RKO (cell line): ENCODE measurements around the gene IFT20.
A peak's percentile ranks its signal among the peaks of the same experiment; 100 is the strongest.
"Not testable (repeated sequence)": the region's sequence is repeated elsewhere in the genome, so short reads cannot be mapped to it uniquely, and the experiment has no call there.

Experiments used
- DNase-seq: peaks from one replicate; pipeline ENCODE4 v3.0.0-alpha.2; 2016; ENCODE audit warnings: low spot score

The IFT20 gene

DNA sequence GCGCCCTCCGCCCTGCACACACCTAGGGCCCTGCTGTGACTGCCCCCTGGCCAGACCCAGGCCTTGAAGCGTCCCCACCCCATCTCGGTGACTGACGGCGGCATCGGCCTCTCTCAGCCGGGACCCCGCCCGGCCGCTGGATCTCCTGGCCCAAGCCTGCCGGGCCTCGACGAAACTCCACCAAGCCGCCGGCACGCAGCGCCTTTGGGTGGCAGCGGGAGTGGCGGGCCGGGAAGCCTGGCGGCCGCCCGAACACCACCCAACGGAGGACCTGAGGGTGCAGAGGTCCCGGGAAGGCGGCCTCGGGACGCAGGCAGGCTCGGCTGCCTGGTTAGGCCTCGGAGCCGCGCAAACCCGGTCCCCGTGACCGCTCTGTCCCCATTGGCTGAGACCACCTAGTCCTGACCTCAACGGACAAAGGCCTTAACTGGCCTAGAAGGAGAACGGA, 28.3 kb downstream of the IFT20 start:
- DNase-seq, result no peak

DNA sequence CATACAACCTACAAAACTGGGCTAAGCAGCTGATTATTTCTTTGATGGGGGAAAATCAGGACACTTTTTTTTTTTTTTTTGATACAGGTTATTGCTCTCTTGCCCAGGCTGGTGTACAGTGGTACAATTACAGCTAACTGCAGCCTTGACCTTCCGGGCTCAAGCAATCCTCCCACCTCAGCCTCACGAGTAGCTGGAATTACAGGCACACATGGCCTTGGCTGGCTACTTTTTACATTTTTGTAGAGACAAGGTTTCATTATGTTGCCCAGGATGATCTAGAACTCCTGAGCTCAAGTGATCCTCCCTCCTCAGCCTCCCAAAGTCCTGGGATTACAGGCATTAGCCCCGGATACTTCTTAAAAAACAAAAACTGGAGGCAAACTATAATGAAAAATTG, 36.8 kb downstream of the IFT20 start:
- no peak for DNase-seq

DNA sequence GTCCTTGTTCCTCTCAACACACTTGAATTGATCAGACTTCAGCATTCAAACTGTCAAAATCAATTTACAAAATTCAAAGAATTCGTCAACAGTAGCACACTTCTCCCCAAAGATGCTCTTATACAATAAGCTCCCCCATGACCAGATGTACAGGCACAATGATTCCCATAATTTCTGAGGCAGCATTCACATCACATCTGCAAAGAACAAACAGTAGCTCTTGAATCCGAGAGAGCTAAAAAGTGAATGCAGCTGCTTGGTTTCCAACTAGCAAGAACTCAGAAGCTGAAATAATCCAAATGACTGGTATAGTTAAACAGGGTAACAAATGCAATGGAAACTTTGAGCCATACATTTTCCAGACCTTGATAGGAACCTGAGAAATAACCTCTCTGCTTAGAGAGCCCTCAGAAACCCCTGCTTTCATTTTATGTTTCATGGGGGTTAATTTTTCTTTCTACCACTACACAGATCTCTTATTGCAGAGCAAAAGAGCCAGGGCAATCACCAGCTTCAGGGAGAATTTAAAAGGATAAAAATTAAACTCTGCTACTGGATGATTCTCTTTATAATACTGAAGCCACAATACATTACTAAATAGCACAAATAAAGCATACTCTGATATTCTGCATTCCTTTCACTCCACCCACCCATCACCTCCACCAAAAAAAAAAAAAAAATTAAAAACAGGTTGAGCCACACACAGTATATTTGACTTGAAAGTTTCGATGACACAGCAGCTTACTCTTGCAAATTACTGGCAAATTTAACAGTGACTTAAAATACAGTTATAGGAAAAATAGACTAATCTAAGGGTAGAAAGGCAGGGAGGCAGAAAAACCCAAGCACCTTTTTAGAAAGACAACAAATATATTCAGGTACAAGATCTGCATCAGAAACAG, 39.3 kb downstream of the IFT20 start:
- DNase-seq, result no peak

DNA sequence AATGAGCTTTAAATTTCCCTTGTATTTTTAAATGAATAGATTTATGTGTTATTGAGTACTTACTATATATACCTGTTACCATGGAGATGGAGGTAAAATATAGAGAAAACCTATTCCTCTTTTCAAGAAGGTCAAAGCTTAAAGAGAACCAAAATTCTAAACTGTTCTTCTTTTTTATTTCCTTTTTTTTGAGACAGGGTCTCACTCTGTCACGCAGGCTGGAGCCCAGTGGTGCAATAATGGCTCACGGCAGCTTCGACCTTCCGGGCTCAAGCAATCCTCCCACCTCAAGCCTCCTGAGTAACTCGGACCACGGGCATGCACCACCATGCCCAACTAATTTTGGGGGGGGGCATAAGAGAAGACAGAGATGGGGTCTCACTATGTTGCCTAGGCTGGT, 41.3 kb downstream of the IFT20 start:
- no peak for DNase-seq

DNA sequence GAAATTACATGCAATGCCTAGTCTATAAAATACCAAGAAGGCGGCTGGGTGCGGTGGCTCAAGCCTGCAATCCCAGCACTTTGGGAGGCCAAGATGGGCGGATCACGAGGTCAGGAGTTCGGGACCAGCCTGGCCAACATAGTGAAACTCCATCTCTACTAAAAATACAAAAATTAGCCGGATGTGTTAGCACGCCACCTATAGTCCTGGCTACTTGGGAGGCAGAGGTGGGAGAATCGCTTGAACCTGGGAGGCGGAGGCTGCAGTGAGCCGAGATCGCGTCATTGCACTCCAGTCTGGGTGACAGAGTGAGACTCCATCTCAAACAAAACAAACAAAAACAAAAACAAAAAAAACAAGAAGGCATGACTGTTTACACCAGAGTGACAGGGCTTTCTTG, 42.4 kb downstream of the IFT20 start:
- DNase-seq, result not testable (repeated sequence)

DNA sequence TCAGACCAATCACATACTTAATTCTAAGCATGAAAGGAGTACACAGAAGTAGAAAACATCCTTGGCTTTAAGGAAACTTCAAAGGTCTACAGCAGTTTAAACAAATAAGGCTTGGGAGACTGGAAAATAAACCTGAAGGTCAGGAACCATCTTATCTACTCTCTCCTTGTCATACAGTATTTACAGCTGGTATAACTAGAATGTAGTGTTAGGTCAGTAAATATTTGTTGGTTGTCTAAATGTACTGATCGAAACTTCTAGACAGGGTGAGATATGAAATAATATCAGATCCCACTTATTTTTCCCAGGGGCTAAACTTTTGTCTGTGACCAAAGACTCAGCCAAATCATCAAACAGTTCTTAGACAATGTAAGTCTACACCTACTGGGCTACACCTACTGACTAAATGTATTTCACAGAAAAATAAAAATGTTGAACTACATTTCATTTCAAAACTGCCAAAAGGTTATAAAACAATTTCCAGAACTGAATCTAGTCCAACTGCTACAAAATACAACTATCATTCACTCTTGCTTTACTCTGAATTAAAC, 43.4 kb downstream of the IFT20 start:
- DNase-seq, result no peak

DNA sequence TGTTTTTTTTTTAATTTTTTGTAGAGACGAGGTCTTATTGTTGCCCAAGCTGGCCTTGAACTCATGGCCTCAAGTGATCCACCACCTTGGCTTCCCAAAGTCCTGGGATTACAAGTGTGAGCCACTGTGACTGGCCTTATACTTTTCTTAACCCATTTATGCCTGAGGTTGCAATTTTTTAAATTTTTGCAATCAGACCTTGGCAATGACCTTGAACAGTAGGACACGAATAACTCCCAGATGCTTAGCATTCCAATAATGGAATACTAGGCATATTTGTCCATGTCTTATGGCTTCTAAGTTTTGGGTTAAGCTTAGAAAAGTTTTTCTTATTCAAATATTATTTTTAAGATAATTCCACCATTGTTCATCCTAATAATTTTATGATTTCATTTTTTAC, 44.6 kb downstream of the IFT20 start:
- DNase-seq, result no peak

DNA sequence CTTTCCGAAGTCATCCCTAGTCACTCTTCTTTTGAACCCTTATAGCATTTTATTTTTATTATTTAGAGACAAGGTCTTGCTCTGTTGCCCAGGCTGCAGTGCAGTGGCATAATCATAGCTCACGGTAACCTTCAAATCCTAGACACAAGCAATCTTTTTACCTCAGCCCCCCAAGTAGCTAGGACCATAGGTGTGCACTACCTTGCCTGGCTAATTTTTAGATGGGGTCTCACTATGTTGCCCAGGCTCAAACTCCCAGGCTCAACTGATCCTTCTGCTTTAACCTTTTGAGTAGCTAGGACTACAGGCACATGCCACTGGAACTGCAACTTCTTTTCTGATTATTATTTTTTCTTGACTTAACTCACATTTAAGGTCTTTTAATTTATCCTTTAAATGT, 49.3 kb downstream of the IFT20 start:
- DNase-seq, result no peak

DNA sequence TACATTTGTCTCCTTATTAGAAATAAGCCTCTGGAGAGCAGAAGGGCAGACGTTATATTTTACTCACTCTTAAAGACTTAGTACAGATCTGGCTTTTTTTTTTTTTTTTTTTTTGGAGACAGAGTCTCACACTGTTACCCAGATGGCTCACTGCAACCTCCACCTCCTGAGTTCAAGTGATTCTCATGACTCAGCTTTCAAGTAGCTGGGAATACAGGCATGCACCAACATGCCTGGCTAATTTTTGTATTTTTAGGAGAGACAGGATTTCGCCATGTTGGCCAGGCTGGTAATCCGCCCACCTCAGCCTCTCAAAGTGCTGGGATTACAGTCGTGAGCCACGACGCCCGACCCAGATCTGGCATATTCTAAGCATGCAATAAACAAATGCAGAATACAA, 52.7 kb downstream of the IFT20 start:
- DNase-seq, result peak; percentile 34

DNA sequence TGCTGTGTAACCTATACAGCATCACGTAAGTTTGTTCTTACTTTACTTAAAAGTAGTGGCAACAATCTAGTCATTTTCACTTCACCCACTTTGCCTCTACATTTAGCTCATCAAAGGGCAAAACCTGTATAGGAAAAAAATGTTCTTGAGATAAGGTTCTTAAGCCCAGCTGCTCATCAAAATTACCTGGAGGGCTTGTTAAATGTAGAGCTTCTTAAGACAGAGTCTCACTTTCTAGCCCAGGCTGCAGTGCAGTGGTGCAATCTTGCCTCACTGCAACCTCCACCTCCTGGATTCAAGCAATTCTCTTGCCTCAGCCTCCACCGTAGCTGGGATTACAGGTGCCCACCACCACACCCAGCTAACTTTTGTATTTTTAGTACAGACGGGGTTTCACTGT, 54.4 kb downstream of the IFT20 start:
- no peak for DNase-seq

DNA sequence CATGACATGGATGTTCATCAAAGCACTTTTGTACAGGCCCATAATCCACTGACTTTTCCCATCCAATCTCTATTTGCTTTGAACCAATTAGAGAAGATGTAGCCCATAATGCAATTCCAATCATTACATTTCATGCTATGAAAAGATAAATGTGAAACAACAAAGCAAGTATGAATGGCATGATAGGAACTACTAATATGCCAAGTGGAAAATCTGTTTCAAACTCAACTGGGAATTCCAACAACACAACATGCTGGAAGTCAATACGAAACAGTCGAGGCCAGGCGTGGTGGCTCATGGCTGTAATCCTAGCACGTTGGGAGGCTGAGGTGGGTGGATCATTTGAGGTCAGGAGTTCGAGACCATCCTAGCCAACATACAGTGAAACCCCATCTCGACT, 55.9 kb downstream of the IFT20 start:
- no peak for DNase-seq
